ENCODE measurements around the gene POMP. TPM values are rescaled to one million over a fixed set of nuclear protein-coding genes. Genes with fewer than 3 reads are reported as not detected.

POMP gene
- total RNA-seq, 1 experiment from 2014 or later, result 107 TPM

- TF ChIP-seq CEBPB (IDR thresholded peaks at IDR 0.05; ENCODE audit: low read depth) (no peak), ATF3 (IDR thresholded peaks at IDR 0.05) (no peak), SIN3A (IDR thresholded peaks at IDR 0.05; ENCODE audit: low read depth) (no peak), CBX3 (IDR thresholded peaks at IDR 0.05; ENCODE audit: low read depth) (no peak), EZH2phosphoT487 (IDR thresholded peaks at IDR 0.05; ENCODE audit: borderline replicate concordance) (no peak), RAD21 (IDR thresholded peaks at IDR 0.05; ENCODE audit: low read depth) (no peak), SRF (IDR thresholded peaks at IDR 0.05; ENCODE audit: low read depth) (no peak)
- no peaks in the 10 kb centered on the region for H3K36me3 ChIP-seq (ENCODE audit: control insufficient read depth in 1 of 2, insufficient read depth in 2 of 2, low read length in 2 of 2)
Observed at GRCh38 chr13:28704282-28704681, 45.4 kb downstream of the POMP start.

GRCh38 chr13:28704919-28705318 lies 46.0 kb downstream of the POMP start:
- intact Hi-C loops (cut with micrococcal nuclease), result no loop called here
- peaks cover under 1 to 9% of the 10 kb centered on the region in 2 experiments; a peak in 3 of 4 replicates for H3K4me1 ChIP-seq (ENCODE audit: control insufficient read depth in 1 of 2, insufficient read depth in 2 of 2, low read length in 2 of 2)
- CTCF ChIA-PET, result no interaction called here

More at GRCh38 chr13:28704282-28704681, 45.4 kb downstream of the POMP start:
- H3K4me1 ChIP-seq (ENCODE audit: control insufficient read depth in 1 of 2, insufficient read depth in 2 of 2, low read length in 2 of 2), result peaks cover 0 to 6% of the 10 kb centered on the region in 2 experiments; a peak in 1 of 4 replicates
- H3K4me2 ChIP-seq (ENCODE audit: low read length), result no peak overlapping the region
- H3K9ac ChIP-seq (ENCODE audit: low read length), result no peak overlapping the region
- H3K9me3 ChIP-seq (ENCODE audit: control insufficient read depth in 1 of 2, insufficient read depth in 1 of 2, low read depth in 1 of 2, low read length in 2 of 2), result no peaks in the 10 kb centered on the region
- H2AFZ ChIP-seq (ENCODE audit: low read depth, low read length, poor library complexity, severe bottlenecking), result no peak overlapping the region
- ChIA-PET POLR2A (no interaction called here), RAD21 (ENCODE audit: low non-redundant PET in 1 of 2, low total read pairs in 2 of 2, uncharacterized antibody in 2 of 2, unreplicated experiment in 2 of 2) (no interaction called here), CTCF (no interaction called here)
- no peak for ATAC-seq
- no peak for DNase-seq (ENCODE audit: low read depth, low spot score)
- H3K27me3 ChIP-seq (ENCODE audit: insufficient read depth, low read length), result no peaks in the 10 kb centered on the region
- H4K20me1 ChIP-seq (ENCODE audit: insufficient read depth), result no peaks in the 10 kb centered on the region
- no peaks in the 10 kb centered on the region for H3K79me2 ChIP-seq (ENCODE audit: insufficient read depth, low read length)
- H3K9me2 ChIP-seq (ENCODE audit: insufficient read depth), result no peaks in the 10 kb centered on the region
- BruUV-seq (replicated peaks), result no TSS peak
- H3K4me3 ChIP-seq (replicated peaks in 1 of 2; ENCODE audit: low read depth in 1 of 2, low read length in 2 of 2), result no peak overlapping the region
- intact Hi-C loops (cut with micrococcal nuclease), result no loop called here
- H3K27ac ChIP-seq (ENCODE audit: low read depth, low read length), result no peak overlapping the region

More at GRCh38 chr13:28704919-28705318, 46.0 kb downstream of the POMP start:
- Histone ChIP-seq H3K4me3 (replicated peaks in 1 of 2; ENCODE audit: low read depth in 1 of 2, low read length in 2 of 2) (no peak overlapping the region), H3K36me3 (ENCODE audit: control insufficient read depth in 1 of 2, insufficient read depth in 2 of 2, low read length in 2 of 2) (no peaks in the 10 kb centered on the region), H4K20me1 (ENCODE audit: insufficient read depth) (no peaks in the 10 kb centered on the region), H2AFZ (ENCODE audit: low read depth, low read length, poor library complexity, severe bottlenecking) (no peak overlapping the region), H3K9ac (ENCODE audit: low read length) (no peak overlapping the region), H3K9me2 (ENCODE audit: insufficient read depth) (no peaks in the 10 kb centered on the region), H3K27me3 (ENCODE audit: insufficient read depth, low read length) (no peaks in the 10 kb centered on the region), H3K79me2 (ENCODE audit: insufficient read depth, low read length) (no peaks in the 10 kb centered on the region), H3K9me3 (ENCODE audit: control insufficient read depth in 1 of 2, insufficient read depth in 1 of 2, low read depth in 1 of 2, low read length in 2 of 2) (no peaks in the 10 kb centered on the region), H3K27ac (ENCODE audit: low read depth, low read length) (no peak overlapping the region), H3K4me2 (ENCODE audit: low read length) (no peak overlapping the region)
- no peak for ATAC-seq
- ChIA-PET POLR2A (no interaction called here), RAD21 (ENCODE audit: low non-redundant PET in 1 of 2, low total read pairs in 2 of 2, uncharacterized antibody in 2 of 2, unreplicated experiment in 2 of 2) (no interaction called here)
- TF ChIP-seq ATF3 (IDR thresholded peaks at IDR 0.05) (no peak), FOSL1 (IDR thresholded peaks at IDR 0.05; ENCODE audit: low read depth) (no peak), SP1 (IDR thresholded peaks at IDR 0.05; ENCODE audit: low read depth) (no peak)
- DNase-seq (ENCODE audit: low read depth, low spot score), result no peak
- BruUV-seq (replicated peaks), result no TSS peak

All from HCT116 (cell line).